ENCODE data around the gene THRA. TPM values are rescaled to one million over a fixed set of nuclear protein-coding genes. Genes with fewer than 3 reads are reported as not detected.
A peak's percentile ranks its signal among the peaks of the same experiment; 100 is the strongest.

The THRA gene
- total and polyA plus RNA-seq, 9 of the 15 experiments (the other 6 are each of a cell fraction or from before 2014, with no cell fraction given): 0.34 to 23.4 (median 12.7) TPM

DNA sequence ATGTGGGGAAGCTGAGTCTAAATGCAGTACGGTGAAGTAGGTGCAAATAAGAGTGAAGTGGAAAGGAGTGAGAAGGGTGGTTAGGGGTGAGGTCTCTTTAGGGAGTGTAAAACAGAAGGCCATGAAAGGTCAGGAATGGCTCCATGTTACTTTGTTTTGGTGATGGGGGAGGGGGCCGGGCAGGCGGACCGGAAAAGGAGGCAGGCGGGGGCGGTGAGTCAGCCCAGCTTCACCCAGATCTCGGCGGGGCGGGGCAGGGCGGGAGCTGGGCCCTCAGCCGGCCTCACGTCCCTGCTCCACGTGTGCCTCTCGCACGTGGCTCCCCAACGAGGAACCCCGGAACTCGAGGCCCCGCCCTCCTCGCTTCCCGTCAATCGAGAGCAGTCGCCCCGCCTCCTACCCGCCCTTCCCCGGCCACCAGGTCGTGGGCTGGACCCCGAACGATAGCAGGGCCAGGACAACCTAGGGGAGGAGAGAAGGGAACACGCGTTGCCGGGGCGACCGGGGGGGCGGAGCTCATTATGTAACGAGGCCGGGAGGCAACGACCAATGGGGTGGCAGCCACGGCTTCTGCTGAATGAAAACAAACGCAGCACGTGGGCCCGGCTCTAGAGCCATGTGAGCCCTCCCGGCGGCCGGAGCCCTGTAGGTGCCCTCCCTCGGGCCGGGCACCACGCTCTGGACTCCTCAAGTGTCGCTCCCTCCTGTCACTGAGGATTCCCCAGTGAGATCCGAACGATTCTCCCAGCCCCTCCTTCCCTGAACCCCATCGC, 36.3 kb downstream of the THRA start (continued):
- TF ChIP-seq, protein P1, sequence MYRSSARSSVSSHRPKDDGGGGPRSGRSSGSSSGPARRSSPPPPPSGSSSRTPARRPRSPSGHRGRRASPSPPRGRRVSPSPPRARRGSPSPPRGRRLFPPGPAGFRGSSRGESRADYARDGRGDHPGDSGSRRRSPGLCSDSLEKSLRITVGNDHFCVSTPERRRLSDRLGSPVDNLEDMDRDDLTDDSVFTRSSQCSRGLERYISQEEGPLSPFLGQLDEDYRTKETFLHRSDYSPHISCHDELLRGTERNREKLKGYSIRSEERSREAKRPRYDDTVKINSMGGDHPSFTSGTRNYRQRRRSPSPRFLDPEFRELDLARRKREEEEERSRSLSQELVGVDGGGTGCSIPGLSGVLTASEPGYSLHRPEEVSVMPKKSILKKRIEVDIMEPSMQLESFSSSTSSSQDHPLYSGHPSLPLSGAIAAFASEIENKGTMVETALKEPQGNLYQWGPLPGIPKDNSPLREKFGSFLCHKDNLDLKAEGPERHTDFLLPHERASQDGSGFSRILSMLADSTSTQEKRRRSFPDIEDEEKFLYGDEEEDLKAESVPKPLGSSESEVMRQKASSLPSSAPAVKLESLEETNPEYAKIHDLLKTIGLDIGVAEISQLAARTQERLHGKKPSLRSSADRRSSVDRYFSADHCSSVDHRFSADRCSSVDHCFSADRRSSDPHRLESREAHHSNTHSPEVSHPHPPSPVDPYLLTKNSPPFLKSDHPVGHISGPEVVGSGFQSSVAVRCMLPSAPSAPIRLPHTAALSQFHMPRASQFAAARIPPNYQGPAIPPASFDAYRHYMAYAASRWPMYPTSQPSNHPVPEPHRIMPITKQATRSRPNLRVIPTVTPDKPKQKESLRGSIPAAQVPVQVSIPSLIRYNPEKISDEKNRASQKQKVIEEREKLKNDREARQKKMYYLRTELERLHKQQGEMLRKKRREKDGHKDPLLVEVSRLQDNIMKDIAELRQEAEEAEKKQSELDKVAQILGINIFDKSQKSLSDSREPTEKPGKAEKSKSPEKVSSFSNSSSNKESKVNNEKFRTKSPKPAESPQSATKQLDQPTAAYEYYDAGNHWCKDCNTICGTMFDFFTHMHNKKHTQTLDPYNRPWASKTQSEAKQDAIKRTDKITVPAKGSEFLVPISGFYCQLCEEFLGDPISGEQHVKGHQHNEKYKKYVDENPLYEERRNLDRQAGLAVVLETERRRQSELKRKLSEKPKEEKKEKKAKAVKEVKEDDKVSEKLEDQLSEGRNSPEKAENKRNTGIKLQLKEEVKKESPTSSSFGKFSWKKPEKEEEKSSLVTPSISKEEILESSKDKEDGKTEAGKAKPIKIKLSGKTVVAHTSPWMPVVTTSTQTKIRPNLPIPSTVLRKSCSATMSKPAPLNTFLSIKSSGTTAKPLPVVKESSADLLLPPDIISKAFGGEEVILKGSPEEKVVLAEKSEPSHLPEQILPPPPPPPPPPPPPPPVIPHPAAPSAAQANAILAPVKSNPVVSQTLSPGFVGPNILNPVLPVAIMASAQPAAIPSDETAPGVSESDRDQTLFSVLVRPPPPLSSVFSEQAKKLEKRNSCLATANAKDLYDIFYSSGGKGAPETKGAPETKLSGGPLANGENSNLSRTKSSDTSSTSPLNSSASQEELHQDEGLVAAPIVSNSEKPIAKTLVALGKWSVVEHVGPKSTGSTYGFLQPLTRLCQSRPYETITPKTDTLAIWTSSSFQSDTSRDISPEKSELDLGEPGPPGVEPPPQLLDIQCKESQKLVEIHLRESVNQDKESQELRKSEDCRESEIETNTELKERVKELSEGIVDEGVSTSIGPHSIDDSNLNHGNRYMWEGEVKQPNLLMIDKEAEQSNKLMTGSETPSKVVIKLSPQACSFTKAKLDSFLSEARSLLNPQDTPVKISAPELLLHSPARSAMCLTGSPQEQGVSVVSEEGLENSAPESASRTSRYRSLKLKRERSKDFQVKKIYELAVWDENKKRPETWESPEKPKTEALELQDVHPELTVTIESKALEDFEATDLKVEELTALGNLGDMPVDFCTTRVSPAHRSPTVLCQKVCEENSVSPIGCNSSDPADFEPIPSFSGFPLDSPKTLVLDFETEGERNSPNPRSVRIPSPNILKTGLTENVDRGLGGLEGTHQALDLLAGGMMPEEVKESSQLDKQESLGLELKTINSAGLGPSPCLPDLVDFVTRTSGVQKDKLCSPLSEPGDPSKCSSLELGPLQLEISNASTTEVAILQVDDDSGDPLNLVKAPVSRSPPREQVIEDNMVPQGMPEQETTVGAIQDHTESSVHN (IDR thresholded peaks at IDR 0.05; ENCODE audit: borderline replicate concordance in 1 of 2, low read depth in 1 of 2): 0 out of 4 replicates have a peak, but pooled peaks of 1 of the 2 experiments have one; percentile 55
- TF ChIP-seq, protein P2, sequence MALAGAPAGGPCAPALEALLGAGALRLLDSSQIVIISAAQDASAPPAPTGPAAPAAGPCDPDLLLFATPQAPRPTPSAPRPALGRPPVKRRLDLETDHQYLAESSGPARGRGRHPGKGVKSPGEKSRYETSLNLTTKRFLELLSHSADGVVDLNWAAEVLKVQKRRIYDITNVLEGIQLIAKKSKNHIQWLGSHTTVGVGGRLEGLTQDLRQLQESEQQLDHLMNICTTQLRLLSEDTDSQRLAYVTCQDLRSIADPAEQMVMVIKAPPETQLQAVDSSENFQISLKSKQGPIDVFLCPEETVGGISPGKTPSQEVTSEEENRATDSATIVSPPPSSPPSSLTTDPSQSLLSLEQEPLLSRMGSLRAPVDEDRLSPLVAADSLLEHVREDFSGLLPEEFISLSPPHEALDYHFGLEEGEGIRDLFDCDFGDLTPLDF (CRISPR knock-in tag; IDR thresholded peaks at IDR 0.05): no peak
- no peak for TF ChIP-seq JUNB (CRISPR knock-in tag; conservative IDR thresholded peaks at IDR 0.05)
- TF ChIP-seq, protein P3, sequence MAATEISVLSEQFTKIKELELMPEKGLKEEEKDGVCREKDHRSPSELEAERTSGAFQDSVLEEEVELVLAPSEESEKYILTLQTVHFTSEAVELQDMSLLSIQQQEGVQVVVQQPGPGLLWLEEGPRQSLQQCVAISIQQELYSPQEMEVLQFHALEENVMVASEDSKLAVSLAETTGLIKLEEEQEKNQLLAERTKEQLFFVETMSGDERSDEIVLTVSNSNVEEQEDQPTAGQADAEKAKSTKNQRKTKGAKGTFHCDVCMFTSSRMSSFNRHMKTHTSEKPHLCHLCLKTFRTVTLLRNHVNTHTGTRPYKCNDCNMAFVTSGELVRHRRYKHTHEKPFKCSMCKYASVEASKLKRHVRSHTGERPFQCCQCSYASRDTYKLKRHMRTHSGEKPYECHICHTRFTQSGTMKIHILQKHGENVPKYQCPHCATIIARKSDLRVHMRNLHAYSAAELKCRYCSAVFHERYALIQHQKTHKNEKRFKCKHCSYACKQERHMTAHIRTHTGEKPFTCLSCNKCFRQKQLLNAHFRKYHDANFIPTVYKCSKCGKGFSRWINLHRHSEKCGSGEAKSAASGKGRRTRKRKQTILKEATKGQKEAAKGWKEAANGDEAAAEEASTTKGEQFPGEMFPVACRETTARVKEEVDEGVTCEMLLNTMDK (IDR thresholded peaks at IDR 0.05; ENCODE audit: borderline replicate concordance, insufficient read depth, low read depth, low read length, poor library complexity, severe bottlenecking): no peak
- peak; percentile 72 for TF ChIP-seq ZFX (CRISPR knock-in tag; IDR thresholded peaks at IDR 0.05)
- TF ChIP-seq POLR2AphosphoS2 (IDR thresholded peaks at IDR 0.05; ENCODE audit: low read length): no peak
- TF ChIP-seq ZNF766 (CRISPR knock-in tag; conservative IDR thresholded peaks at IDR 0.05): peak; percentile 75; the same call in 1 of the 2 replicates
- no peak for TF ChIP-seq MAFK (IDR thresholded peaks at IDR 0.05; ENCODE audit: low read length)
- peak in 2 of 3 experiments; percentile 60 to 79 for TF ChIP-seq YY1 (IDR thresholded peaks at IDR 0.05; ENCODE audit: borderline replicate concordance in 1 of 3, control insufficient read depth in 1 of 3, extremely low read depth in 1 of 3, insufficient read depth in 3 of 3, insufficient read length in 1 of 3, insufficient replicate concordance in 2 of 3, low read depth in 1 of 3, low read length in 2 of 3)
- TF ChIP-seq ZNF764 (CRISPR knock-in tag; IDR thresholded peaks at IDR 0.05; ENCODE audit: low read depth): no peak
- peak; percentile 15; the same call in 1 of the 2 replicates for TF ChIP-seq KAT7 (CRISPR knock-in tag; IDR thresholded peaks at IDR 0.05; ENCODE audit: borderline replicate concordance)
- TF ChIP-seq ZNF311 (CRISPR knock-in tag; IDR thresholded peaks at IDR 0.05): no peak
- TF ChIP-seq MYC (IDR thresholded peaks at IDR 0.05; ENCODE audit: low read depth, low read length): peak; percentile 100
- TF ChIP-seq MYC (CRISPR knock-in tag; IDR thresholded peaks at IDR 0.05; ENCODE audit: borderline replicate concordance, low read depth): peak; percentile 30; the same call in 1 of the 2 replicates

Data from K562 (cell line).